Urothelium cell line (cell line): ENCODE measurements around the gene ZNF609.
A peak's percentile ranks its signal among the peaks of the same experiment; 100 is the strongest.
"Not testable (repeated sequence)": the region's sequence is repeated elsewhere in the genome, so short reads cannot be mapped to it uniquely, and the experiment has no call there.

Experiments used
- DNase-seq: peaks from one replicate; pipeline ENCODE4 v3.0.0; 2011; ENCODE audit warnings: low spot score, mixed read lengths
- FAIRE-seq: peaks from 2 replicates; lab custom pipeline; 2011; peaks lifted over from hg19 to GRCh38; lab: Jason Lieb, UNC

Gene ZNF609

GRCh38 chr15:64454282-64454681 lies 6.1 kb upstream of the ZNF609 start:
- DNase-seq (no peak), FAIRE-seq (peak; percentile 65)

- no peak for FAIRE-seq
Observed at GRCh38 chr15:64455961-64456371, 4.4 kb upstream of the ZNF609 start.

GRCh38 chr15:64456634-64457108 lies 3.7 kb upstream of the ZNF609 start:
- FAIRE-seq (no peak), DNase-seq (no peak)

More at GRCh38 chr15:64455961-64456371, 4.4 kb upstream of the ZNF609 start:
- no peak for DNase-seq

GRCh38 chr15:64459066-64459781 lies 1.2 kb upstream of the ZNF609 start:
- DNase-seq: no peak

GRCh38 chr15:64460724-64461720 lies 644 bp downstream of the ZNF609 start:
- FAIRE-seq (no peak), DNase-seq (peak; percentile 75)

More at GRCh38 chr15:64459066-64459781, 1.2 kb upstream of the ZNF609 start:
- FAIRE-seq: no peak

GRCh38 chr15:64461721-64462162 lies 1.4 kb downstream of the ZNF609 start:
- DNase-seq: no peak

GRCh38 chr15:64462492-64462891 lies 2.1 kb downstream of the ZNF609 start:
- DNase-seq (no peak), FAIRE-seq (no peak)

More at GRCh38 chr15:64461721-64462162, 1.4 kb downstream of the ZNF609 start:
- FAIRE-seq: no peak

- FAIRE-seq: no peak
Observed at GRCh38 chr15:64464276-64465005, 4.1 kb downstream of the ZNF609 start.

GRCh38 chr15:64466408-64467141 lies 6.2 kb downstream of the ZNF609 start:
- DNase-seq: no peak
- FAIRE-seq: no peak

More at GRCh38 chr15:64464276-64465005, 4.1 kb downstream of the ZNF609 start:
- DNase-seq: no peak

- no peak for FAIRE-seq
Observed at GRCh38 chr15:64472161-64472560, 11.8 kb downstream of the ZNF609 start.

GRCh38 chr15:64474846-64475245 lies 14.5 kb downstream of the ZNF609 start:
- FAIRE-seq (no peak), DNase-seq (no peak)

More at GRCh38 chr15:64472161-64472560, 11.8 kb downstream of the ZNF609 start:
- DNase-seq: no peak

GRCh38 chr15:64476550-64476949 lies 16.2 kb downstream of the ZNF609 start:
- no peak for DNase-seq
- FAIRE-seq: no peak

GRCh38 chr15:64478863-64479262 lies 18.5 kb downstream of the ZNF609 start:
- DNase-seq (no peak), FAIRE-seq (no peak)

GRCh38 chr15:64480891-64481290 lies 20.5 kb downstream of the ZNF609 start:
- DNase-seq: no peak
- no peak for FAIRE-seq

GRCh38 chr15:64483749-64484148 lies 23.4 kb downstream of the ZNF609 start:
- FAIRE-seq (no peak), DNase-seq (no peak)

GRCh38 chr15:64485796-64486195 lies 25.4 kb downstream of the ZNF609 start:
- FAIRE-seq (no peak), DNase-seq (no peak)

GRCh38 chr15:64490598-64491259 lies 30.4 kb downstream of the ZNF609 start:
- FAIRE-seq (no peak), DNase-seq (no peak)

- DNase-seq (no peak), FAIRE-seq (no peak)
Observed at GRCh38 chr15:64493641-64494040, 33.3 kb downstream of the ZNF609 start.

GRCh38 chr15:64495968-64496367 lies 35.6 kb downstream of the ZNF609 start:
- not testable (repeated sequence) for FAIRE-seq, DNase-seq
